ENCODE measurements around the gene VPS13D.
"Not testable (repeated sequence)": the region's sequence is repeated elsewhere in the genome, so short reads cannot be mapped to it uniquely, and the experiment has no call there.

VPS13D gene

DNA sequence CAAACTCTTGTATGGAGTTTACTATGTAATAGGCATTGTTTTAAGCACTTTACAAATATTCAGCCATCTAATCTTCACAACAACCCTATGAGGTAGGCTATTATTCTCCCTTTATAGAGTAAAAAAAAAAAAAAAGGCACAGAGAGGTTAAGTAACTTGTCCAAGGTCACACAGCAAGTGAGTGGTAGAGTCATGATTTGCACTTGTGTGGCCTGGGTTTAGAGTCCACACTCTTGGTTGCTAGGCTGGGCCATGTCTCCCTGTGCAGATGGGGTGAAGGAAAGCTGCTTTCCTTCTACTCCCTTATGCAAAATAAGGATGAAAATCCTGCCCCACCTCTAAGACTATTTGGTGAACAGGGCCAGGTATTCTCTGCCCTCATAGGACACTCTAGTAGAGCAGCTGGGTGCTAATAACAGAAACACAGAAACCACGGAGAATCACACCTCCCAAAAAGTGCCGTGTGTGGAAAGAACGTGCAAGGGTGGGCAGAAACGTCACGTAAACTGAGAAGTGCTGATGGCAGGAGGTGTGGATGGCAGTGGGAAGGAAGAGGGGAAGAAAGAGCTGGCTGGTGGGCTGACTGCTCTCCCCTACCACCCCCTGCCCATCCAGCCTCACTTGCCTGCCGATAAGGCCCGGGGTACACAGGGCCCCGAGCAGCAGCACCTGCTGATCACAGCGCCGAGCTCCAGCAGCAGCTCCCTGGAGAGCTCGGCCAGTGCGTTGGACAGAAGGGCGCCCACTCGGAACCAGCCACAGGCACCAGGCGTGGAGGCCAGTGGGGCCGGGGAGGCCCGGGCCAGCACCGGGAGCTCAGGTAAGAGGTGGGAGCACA, 28.3 kb upstream of the VPS13D start:
- DNase-seq, result no peak

DNA sequence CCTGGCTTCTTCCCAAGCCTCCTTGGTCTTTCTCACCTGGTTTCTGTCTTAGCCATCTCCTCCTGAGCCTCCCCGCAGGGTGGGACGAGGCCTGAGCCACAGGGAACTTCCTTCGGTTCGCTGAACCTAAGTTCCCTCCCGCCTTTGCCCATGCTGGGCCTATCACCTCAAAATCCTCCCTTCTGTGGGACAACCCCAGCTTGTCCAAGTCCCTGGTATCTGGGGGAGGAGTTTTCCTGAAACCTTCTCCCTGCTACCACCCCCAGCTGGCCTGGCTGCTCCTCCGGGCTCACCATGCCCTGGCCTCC, 27.7 kb upstream of the VPS13D start:
- no peak for DNase-seq

DNA sequence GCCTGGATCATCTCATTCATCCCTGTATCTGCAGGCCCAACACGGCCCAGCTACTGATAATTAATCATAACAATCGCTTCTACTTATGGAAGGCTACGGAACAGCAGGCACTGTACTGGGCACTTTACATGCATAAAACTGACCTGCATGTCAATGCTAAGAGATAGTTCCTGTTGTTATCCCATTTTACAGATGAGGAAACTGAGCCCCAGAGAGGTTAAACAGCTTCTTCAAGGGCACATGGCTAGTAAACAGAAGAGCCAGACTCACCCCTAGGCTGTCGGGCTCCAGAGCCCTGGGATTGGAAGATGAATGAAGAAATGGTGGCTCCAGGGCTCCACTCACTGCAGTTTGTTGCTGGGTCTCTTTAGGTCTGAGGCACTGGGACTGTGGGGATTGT, 27.3 kb upstream of the VPS13D start:
- DNase-seq, result no peak

DNA sequence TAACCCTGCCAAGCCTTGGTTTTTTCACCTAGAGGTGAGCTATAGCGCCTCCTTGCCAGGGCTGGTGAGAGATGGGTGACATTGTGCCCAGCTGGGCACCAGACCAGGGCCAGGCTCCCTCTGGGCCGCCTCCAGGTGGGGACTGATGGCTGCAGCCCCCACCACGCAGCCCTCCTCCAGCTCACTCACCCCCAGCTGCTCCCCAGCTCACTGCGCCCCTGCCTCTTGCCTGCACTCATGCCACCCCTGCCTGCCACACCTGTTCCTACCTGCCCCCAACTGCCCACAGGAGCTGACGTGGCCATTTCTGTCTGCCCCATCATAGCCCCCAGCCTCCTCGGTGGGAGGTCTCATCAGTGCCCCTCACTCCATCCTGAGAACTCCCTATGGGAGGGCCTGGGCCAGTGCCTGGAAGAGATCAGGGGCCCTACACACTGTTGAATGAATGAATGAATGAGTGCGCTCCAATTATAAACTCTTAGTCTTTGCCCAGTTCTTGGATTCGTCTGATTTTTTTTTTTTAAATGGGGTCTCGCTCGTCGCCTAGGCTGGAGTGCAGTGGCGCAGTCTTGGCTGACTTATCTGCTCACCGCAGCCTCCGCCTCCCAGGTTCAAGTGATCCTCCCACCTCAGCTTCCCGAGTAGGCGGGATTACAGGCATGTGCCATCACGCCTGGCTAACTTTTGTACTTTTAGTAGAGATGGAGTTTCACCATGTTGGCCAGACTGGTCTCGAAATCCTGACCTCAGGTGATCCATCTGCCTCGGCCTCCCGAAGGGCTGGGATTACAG, 26.4 kb upstream of the VPS13D start:
- DNase-seq, result no peak

DNA sequence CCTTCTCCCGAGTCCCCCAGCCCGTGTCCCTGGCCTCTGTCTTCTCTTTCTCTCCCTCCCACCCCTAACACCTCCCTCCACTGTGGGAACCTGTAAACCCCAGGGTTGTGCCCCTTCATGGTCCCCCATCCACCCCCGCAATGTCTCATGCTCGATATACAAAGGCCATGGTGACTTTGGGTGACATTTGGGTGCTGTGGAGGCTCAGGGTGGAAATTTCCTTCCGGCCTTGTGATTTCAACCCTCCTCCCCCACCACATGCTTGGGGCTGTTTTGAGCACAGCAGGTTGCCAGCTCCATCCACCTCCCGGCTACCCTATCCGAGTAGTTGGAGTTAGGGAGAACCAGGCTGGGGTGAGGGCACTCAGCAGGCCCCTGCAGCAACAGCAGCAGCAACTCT, 25.7 kb upstream of the VPS13D start:
- DNase-seq, result no peak

DNA sequence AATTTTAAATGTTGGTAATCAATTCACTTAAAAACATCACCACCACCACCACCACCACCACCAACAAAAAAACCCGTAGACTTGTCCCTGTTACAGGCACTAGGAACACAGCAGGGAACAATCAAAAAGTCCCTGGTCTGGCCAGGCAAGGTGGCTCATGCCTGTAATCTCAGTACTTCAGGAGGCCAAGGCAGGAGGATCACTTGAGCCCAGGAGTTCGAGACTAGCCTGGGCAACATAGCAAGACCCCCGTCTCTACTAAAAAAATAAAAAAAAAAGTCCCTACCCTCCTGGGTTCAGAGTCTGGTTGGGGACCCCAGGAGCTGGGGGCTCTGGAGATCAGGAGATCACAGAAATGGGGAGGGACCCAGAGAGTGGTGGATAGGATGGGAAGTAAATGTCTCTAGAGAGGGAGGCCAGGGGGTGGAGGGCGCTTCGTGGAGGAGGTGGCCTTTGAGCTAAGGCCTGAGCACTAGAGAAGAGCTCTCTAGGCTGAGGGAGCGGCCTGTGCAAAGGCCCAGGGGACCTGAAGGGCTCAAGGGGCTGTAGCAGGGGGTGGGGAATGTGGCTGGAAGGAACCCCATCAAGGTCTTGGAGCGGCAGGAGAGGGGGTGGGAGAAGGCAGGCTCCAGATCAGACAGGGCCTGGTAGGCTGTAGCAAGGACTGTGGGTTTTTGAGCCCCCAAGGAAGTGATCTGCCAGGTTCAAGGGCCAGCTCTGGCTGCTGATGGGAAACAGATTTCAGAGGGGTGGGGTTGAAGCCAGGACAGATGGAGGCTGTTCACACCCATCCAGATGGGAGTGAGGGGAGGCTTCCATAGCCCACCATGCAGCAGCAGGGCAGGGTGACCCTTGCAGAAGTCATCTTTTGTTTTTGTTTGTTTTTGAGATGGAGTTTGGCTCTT, 24.8 kb upstream of the VPS13D start:
- no peak for DNase-seq

DNA sequence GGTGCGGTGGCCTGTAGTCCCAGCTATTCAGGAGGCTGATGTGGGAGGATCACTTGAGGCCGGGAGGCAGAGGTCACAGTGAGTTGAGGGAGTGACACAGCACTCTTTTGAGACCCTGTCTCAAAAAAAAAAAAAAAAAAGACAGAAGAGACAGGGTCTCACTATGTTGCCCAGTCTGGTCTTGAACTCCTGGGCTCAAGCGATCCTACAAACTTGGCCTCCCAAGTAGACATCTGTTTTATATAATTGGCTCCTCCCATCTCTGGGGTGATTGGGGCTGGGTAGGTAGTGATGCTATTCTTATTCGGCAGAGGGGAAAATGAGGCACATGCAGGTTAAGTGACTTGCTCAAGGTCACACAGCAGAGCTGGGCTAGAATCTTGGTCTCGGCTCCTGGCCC, 23.6 kb upstream of the VPS13D start:
- no peak for DNase-seq

DNA sequence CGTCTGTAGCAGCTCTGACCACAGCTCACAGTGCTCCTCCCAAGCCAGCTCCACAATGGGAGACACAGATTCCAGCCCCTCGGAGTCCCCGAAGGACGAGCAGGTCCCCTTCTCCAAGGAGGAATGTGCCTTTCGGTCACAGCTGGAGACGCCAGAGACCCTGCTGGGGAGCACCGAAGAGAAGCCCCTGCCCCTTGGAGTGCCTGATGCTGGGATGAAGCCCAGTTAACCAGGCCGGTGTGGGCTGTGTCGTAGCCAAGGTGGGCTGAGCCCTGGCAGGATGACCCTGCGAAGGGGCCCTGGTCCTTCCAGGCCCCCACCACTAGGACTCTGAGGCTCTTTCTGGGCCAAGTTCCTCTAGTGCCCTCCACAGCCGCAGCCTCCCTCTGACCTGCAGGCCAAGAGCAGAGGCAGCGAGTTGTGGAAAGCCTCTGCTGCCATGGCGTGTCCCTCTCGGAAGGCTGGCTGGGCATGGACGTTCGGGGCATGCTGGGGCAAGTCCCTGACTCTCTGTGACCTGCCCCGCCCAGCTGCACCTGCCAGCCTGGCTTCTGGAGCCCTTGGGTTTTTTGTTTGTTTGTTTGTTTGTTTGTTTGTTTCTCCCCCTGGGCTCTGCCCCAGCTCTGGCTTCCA, 22.9 kb upstream of the VPS13D start:
- no peak for DNase-seq

DNA sequence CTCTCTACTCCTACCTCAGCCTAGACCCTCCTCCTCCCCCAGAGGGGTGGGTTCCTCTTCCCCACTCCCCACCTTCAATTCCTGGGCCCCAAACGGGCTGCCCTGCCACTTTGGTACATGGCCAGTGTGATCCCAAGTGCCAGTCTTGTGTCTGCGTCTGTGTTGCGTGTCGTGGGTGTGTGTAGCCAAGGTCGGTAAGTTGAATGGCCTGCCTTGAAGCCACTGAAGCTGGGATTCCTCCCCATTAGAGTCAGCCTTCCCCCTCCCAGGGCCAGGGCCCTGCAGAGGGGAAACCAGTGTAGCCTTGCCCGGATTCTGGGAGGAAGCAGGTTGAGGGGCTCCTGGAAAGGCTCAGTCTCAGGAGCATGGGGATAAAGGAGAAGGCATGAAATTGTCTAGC, 21.6 kb upstream of the VPS13D start:
- DNase-seq, result no peak

DNA sequence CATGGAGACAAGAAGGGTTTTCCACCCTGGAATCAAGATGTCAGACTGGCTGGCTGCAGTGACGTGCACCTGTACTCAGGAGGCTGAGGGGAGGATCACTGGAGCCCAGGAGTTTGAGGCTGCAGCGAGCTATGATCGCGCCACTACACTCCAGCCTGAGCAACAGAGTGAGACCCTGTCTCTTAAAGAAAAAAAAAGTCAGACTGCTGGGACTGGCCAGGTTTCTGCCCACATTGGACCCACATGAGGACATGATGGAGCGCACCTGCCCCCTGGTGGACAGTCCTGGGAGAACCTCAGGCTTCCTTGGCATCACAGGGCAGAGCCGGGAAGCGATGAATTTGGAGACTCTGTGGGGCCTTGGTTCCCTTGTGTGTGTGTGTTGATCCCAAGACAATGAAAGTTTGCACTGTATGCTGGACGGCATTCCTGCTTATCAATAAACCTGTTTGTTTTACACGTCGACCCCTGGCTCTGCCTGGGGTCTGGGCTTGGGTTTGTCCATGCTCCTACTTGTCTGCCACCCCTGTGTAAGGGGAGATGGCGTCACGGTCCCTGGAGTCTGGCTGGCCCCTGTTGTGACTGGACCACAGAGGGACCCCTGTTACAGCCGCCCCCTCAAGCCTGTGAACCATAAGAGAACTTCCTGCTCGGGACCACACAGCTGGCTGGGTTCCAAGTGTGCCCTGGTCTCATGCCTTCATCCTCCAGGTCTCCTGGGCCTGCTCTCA, 20.9 kb upstream of the VPS13D start:
- peak; percentile 68 for DNase-seq

DNA sequence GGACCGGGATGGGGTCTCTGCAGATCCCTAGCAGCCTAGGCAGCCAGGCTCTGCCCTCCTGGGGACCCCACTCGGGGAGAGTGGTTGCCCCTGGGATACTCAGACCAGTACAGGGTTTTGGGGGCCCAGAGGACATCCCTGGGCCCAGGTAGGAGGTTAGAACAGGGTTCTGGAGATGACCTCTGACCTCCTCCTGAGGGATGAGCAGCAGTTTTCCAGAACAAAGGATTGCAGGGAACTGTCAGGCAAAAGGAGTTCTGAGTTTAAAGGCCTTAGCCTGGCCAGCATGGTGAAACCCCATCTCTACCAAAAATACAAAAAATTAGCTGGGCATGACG, 20.4 kb upstream of the VPS13D start:
- DNase-seq, result no peak

DNA sequence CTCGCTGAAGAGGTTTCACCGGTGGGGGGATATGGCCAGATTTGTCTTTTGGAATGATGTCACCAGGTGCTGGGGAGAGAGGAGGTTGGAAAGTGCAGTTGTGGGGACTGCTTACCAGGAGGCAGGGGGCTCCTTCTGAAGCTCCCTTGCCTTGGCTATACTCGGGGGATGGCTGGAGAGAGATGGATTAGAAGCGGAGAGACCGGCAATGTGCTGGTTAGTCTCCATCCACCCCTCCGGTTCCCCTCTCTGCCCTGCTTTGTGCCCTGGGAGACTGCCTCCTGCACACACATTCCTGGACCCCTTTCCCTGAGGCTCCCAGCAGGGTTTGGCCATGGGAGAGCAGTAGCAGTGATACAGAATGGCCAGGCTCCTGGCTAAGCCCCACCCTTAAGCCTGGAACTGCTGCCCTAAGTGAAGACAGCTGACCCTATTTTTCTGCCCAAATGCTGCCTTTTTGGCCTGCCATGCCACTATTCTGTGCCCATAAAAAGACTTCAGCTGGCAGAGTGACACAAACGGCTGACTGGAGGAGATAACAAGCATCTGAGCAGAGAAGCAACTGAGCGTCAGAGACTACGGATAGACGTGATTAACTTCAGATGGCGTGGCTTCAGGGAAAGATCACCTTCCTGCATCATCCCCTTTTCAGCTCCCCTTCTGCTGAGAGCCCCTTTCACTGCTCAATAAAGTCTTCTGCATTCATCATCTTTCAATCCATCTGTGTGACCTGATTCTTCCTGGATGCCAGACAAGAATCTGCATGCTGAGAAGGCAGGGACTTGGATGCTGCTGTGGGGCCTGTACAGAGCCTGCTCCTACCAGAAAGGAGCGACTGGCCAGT, 14.5 kb upstream of the VPS13D start:
- no peak for DNase-seq

DNA sequence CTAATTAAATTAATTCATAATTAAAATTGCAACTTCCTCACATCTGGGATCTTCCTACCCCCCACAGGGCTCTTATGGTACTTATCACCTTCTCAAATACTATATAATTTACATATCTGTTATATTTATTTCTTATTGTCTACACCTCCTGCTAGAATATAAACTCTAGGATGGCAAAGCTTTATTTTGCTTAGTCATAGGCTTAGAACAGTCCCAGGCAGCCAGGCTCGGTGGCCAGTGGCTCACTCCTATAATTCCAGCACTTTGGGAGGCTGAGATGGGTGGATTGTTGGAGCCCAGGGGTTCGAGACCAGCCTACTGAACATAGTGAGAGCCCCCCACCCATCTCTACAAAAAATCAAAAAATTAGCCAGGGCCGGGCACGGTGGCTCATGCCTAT, 10.0 kb upstream of the VPS13D start:
- no peak for DNase-seq

DNA sequence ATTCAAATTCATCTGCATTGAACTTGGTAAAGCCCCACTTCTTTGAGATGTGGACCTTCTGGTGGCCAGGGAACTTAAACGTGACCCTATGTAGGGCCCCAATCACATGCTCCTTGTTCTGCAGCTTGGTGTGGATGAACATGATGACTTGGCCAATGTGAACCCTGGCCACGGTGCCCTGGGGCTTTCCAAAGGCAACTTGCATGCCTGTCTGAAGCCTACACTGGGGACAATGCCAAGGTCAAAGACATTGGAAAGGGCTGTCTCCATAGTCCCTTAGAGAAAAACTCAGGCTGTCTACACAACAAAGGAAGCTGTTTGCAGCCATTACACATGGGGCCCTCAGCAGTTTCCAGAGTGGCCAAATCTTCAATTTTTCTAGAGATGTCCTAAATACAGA, 8.9 kb upstream of the VPS13D start:
- DNase-seq, result no peak

DNA sequence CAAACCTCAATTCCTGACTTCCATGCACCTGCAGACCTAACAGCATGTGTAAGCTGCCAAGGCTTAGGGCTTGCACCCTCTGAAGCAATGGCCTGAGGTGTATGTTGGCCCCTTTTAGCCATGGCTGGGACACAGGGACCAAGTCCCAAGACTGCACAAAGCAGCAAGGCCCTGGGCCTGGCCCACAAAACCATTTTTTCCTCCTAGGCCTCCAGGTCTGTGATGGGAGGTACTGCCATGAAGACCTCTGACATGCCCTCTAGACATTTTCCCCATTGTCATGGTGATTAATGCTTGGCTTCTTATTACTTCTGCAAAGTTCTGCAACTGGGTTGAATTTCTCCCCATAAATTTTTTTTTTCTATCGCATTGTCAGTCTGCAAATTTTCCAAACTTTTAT, 7.1 kb upstream of the VPS13D start:
- not testable (repeated sequence) for DNase-seq

DNA sequence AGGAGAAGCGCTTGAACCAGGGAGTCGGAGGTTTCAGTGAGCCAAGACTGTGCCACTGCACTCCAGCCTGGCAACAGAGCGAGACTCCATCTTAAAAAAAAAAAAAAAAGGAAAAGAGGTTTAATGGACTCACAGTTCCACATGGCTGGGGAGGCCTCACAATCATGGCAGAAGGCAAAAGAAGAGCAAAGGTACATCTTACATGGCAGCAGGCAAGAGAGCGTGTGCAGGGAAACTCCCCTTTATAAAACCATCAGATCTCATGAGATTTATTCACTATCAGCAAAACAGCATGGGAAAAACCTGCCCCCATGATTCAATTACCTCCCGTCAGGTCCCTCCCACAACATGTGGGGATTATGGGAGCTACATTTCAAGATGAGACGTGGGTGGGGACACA, 5.7 kb upstream of the VPS13D start:
- not testable (repeated sequence) for DNase-seq

DNA sequence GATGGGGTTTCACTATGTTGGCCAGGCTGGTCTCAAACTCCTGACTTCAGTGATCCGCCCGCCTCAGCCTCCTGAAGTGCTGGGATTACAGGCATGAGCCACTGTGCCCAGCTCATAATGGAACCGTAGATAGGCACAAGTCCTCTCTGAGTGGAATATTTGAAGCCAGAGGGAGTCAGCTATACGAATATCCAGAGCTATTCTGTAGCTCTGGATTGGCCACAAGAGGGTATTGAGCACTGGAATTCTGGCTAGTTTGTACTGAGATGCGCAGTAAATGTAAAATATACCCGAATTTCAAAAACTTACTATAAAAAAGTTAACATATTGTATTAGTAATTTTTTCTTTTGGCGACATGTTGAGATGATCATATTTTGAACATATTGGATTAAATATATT, 851 bp upstream of the VPS13D start:
- DNase-seq, result no peak

DNA sequence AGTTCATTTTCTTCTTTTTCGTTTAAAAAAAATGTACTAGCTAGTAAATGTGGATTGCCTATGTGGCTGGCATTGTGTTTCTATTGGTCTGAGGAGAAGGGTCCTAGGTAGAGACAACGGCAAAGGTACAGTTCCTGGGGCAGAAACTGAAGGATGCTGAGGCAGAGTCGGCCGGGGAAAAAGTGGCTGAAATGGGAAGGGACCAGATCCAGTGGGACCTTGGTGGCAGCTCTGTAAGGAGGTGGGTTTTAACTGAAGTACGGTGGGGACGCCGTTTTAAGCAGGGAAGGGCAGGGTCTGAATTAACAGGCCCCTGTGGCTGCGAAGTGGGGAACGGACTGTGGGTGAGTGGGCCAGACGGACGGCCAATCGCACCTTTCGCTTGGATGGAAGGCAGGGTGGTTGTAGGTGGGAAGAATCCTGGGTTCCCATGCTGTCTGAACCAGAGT, 420 bp upstream of the VPS13D start:
- DNase-seq, result no peak

DNA sequence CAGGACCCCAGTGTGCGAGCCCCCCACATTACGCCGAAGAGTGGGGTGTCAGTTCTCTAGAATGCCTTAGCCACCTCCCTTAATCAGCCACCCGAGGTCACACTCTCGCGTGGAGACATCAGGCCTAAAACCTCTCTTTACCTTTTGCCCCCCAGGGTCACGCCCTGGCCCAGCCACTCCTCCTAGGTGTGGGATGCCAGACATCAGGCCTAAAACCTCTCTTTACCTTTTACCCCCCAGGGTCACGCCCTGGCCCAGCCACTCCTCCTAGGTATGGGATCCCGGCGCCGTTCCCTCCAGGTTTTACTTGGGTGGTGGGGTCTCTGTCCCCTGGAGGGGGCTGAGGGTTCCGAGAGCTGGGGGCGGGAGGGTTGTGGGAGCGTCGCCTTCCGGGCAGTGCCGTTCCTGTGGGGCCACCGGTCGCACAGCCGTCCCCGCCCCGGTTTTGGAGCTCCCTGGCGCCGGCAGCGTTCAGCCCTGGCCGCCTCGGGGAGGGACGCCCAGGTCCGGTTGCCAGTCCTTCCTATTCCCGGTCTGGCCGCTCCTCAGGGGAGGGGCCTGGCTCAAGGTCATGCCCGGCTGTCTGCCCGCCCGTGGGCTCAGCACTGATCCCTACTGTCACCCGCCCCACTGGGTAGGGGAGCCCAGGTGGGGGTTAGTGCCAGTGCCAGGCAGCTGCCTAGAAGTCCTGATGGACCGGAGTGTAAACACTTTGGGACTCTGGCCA, 882 bp downstream of the VPS13D start:
- DNase-seq, result no peak

DNA sequence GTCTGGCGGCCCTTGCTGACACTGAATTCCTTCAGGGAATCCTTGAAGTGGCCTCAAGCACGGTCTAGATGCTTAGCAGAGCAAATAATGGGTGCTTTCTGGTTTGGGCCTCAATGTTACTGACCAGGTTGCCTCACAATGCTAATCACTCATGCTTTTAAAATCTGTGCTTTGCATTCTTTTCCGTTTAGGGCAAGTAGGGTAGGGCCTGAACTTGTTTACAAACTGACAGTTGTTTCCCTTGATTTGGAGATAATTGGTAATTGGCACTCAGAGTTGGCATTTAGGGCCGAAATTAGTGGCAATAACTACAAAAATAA, 1.4 kb downstream of the VPS13D start:
- DNase-seq, result no peak

DNA sequence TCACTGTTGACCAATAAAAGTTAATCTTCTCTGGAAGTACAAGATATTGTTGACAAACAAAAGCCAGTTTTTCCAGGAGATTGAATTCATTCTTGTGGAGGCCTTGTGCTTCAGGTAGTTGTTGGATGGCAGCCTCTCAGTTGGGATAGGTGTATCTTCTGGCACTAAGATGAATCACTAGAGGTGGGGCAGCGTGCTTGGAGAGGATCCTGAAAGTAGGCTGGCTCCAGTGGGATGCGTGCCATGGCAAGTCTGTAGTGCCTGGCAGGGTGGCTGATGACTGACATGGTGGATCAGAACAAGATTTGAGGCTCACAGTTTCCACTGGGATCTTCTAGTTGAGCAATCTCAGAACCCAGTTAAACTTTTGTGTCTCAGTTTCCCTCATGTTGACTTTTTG, 2.4 kb downstream of the VPS13D start:
- no peak for DNase-seq
